NCI-H69 (cell line): ENCODE data around the gene KCNB1.

Source experiments
- DNase-seq: peaks from one replicate; lab custom pipeline; 2025; lab: John Stamatoyannopoulos, UW

KCNB1 gene

DNA sequence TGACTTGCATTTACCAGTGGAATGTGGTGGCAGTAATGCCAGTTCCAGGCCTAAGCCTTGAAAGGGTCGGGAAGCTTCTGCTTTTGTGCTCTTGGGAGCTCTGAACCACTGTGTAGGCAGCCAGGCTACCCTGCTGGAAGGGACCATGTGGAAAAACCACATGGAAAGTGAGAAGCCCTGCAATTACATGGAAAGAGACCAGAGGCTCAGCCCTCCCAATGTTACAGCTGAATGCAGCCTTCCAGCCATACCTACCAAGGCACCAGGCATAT is 14.9 kb upstream of the KCNB1 start:
- DNase-seq = no peak

DNA sequence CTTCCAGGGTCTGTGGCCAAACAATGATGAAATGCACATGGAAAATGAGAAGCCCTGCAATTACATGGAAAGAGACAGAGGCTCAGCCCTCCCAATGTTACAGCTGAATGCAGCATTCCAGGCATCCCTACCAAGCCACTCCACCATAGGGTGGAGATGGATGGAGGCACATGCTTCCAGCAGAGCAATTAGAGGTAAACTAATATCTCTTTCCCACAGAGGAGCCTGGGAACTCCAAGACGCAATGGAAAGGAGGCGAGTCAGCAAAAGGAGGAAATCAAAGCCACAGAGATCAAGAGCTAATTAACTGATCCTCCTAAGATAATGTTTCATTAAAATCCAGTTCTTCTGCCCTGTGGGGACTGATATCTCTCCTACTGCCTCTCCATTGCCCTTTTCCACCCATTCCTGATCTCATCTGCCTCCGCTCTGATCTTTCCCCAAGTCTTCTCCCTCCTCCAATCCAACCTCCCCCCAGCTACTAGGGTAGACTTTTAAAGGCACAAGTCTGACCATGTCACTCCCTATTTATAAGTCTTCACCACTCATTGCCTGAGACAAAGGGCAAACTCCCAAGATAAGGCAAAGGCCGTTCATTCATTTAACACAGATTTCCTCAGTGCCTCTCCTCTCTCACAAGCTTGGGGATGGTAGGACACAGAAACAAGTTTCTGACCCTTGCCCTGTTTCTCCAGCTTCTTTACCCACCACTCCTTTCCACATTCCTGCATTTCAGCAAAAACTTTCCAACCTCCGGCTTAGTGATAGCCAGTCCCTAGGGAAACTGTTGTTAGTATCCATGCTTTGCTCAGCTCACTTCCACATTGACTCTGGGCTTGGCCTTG is 14.3 kb upstream of the KCNB1 start:
- DNase-seq = peak; percentile 47

DNA sequence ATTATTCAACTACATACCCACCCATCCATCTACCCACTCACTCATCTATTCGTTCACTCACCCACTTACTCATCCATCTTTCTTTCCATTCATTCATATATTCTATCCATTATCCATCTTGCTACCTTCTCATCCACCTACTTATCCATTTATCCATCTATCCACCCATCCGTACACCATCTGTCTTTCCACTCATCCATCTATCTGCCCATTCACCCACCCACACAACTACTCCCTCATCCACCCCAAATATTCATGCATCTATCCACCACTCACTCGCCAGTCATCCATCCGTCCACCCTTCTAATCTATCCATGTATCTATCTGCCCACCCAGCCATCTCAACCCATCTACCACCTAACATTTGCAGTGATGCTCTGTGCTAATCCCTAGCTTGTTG is 13.6 kb upstream of the KCNB1 start:
- DNase-seq = no peak

DNA sequence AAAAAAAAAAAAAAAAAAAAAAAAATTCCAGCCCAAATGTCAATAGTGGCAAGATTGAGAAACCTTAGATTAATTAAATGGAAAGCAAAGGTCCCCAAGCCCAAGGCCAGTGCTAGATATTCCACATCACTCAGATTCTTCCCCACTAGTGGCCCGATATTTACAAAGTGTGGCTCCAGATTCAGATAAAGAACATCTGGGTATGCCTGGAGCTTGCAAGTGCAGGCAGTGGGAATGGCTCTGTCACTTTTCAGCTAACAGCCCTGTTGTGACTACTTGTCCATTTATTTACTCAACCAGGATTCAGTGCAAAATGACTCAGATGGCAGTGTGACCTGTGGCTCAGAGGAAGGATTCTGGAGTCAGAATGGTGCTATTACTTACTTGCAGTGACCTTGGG is 8.2 kb upstream of the KCNB1 start:
- DNase-seq = no peak

DNA sequence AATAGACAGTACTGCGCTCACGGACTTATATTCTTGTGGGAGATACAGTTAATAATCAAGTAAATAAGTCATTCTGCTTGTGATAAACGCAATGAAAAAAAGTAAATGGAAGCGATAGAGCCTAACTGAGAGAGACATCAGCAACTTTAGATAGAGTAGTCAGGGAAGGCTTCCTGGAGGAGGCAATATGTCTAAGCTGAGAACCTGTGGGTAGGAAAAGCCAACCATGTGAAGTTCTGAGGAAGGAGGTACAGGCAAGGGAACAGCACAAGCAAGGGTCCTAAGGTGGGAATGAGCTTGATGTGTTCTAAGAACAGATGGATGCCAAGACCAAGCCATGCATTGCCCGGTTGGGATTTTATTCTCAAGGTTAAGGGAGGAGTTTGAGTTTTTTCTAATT is 7.2 kb upstream of the KCNB1 start:
- DNase-seq = no peak

DNA sequence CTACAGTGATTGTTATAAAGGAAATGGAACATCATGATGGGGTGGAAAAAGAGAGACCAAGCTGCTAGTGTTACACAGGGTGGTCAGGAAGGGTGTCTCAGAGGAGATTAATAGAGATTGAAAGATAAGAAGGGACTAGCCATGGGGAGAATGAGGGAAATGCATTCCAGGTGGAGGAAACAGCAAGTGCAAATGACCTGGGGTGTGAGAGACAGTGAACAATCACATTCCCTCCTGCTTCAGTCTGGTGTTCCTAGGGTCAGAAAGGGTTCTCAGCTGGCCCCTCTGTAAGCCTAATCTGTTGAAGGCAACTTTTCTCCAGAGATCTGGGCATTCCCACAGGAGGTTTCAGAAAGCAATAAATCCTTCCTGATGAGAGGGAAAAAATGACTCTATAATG is 3.6 kb upstream of the KCNB1 start:
- DNase-seq = no peak

DNA sequence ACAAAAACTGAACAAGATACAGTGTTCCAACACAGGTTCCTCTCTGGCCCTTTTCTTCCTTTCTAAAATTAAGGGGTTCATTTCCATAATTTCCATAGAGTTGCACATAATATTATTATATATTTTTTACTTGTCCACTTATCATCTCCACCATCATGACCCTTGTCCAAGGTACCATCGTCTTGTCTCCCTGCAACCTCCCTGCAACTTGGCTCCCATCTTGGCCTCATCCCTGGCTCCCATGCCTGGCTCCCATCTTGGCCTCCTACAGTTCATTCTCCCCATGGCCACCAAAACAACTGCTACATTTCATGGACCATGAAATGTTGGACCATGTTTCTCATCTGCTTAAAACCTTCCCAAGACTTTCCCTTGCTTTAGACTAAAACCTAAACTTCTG is 3.1 kb upstream of the KCNB1 start:
- DNase-seq = no peak

DNA sequence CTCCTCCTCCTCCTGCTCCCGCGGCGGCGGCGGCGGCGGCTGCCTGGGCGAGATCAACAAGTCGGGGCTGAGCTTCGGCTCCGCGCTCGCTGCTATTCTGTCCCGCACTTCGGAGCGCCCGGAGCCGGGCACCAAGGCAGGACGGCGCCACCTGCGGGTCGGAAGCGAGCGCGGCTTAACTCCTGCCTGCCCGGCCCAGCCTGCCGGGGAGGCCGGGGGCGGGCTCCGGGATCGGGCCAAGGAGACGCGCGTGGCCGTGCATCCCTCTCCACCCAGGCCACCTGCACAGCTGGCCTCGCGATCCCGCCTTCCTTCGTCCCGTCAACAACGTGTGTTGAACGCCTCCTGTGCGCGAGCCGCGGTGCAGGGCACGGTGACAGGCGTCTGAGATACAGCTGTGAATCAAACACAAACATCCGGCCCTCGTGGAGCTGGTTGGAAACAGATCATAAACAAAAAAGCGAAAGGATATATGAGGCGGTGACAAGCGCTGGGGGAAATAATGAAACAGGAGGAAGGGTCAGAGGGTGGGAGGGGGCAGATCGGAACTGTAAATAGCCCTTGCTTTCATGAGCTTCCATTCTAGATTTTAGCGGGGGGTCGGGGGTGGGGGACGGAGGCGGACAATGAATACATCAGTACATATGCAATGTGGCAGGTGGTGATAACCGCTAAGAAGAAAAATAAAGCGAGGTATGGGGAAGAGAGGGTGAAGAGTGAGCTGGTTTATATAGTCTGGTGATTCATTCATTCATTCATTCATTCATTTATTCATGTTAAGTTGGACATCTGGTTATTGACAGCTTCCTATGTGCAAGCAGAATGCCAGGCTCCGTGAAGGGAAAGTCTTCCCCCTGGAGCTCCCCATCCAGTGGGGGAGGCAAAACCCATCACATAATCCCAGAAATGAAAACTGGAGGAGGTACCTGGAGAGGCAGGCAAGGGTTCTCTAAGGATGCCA is 2.0 kb upstream of the KCNB1 start:
- peak; percentile 83 for DNase-seq

DNA sequence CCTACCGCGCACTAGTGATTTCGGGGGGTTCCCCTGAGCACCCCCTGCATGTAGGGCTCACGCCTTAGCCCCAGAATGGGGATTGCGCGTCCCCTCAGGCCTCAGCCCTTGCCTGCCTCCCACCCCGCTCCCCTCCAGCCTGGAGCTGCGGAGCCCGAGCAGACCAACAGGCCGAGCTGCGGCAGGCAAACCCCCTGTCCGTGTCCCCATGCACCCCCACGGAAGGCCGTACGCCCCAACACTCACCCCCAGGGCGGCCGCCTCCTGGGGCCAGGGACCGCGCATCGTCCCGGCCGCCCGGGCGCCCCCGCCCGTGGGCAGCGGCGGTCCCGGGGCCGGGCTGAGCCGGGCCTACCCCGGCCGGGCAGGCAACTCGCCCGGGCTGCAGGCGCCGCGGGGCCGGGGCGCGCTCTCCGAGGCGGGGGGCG is 1.2 kb upstream of the KCNB1 start:
- DNase-seq = peak; percentile 35

DNA sequence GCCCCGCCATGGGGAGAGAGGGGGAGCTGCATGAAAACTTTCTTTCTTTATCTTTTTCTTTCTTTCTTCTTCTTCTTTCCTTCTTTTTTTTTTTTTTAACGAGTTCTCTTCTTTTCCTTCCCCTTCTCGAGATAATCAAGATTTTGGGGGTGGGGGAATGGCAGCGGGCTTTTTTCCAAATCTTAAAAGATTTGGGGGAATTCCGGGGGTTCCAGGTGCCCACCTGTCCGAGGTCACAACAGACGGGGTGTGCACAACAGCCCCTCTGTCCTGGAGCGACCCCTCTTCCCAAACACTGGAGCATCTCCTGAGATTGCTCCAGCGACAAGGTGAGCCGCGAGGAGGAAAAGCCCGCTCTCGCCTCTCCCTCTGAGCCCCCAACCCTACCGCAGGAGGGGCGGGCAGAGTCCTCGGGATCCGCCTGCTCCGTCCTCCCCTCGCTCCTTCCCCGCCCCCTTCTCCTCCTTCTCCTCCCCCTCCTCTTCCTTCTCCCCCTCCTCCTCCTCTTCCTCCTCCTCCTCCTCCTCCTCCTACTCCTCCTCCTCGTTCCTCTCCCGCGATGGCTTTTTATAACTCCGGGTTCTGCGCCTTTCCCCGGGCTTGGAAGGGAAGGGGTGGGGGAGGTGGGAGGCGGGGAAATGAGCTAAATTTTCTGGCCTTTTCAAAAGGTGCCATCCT is 689 bp upstream of the KCNB1 start:
- DNase-seq = peak; percentile 34

DNA sequence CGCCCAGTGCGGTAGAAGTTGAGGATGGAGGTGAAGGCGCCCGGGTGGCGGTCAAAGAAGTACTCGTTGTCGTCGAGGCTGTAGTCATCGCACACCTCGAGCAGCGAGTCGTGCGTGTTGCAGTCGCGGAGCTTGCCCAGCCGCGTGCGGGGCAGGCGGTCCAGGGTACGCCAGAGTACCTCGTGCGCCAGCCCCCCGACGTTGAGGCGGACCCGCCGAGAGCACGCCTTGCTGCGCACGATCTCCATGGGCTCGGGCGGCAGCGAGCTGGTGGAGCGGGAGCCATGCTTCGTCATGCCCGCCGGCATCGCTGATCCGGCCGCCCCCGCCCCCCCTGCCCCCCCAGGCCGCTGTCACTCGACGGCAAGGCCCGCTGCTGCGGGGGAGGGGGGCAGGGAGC is 295 bp downstream of the KCNB1 start:
- DNase-seq = no peak

DNA sequence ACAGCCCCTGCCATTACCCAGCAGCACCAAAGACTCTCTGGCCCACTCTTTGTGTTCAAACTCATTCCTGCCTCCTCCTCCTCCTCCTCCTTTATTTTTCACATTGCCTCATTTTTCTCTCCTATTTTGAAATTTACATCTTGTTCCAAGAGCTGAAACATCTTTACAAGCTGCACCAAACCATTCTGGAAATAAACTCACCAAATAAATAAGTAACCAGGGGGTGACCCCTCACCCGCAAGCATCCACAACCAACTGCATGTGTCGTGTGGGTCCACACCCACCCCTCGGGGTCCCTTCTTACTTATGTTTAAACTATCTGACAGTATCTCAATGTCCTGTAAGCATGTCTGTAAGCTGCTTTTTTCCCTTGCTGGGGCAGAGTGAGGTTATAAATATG is 1.4 kb downstream of the KCNB1 start:
- DNase-seq = no peak

DNA sequence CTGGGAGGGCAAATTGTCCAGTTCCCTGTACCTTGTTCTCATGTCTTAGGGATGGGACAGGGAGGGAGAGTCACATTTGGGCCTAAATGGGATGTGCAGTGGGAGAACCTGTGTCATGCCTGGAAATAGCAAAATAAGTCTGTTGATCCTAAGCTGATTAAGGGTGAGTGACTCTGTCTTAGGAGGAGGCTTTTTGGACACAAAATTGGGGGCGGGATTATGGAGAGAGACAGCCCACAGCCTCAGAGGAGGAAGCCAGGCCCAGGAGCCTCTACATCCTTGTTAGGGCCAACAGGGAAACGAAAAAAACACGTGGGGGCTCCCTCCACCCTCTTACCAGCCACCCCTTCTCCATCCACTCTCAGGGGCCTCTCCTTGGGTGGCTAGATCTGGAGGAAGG is 2.2 kb downstream of the KCNB1 start:
- peak; percentile 30 for DNase-seq

DNA sequence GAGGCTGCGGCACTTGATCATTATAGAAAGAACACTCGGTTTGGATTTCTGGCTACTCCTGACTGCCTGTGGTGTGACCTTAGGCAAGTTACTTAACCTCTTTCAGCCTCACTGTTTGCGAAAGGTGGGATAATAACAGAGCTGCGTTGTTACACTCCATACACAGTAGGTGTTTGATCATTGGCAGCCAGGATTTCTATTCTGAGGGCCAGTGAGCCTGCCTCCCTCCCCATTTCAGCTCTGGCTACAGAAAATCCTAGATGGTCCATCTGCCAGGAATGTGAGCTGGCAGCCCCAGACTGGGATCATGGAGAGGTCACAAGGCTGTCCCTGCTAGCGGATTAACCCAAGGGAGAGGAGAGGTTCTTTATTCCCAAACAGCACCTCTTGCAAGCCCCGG is 2.7 kb downstream of the KCNB1 start:
- DNase-seq = peak; percentile 90

DNA sequence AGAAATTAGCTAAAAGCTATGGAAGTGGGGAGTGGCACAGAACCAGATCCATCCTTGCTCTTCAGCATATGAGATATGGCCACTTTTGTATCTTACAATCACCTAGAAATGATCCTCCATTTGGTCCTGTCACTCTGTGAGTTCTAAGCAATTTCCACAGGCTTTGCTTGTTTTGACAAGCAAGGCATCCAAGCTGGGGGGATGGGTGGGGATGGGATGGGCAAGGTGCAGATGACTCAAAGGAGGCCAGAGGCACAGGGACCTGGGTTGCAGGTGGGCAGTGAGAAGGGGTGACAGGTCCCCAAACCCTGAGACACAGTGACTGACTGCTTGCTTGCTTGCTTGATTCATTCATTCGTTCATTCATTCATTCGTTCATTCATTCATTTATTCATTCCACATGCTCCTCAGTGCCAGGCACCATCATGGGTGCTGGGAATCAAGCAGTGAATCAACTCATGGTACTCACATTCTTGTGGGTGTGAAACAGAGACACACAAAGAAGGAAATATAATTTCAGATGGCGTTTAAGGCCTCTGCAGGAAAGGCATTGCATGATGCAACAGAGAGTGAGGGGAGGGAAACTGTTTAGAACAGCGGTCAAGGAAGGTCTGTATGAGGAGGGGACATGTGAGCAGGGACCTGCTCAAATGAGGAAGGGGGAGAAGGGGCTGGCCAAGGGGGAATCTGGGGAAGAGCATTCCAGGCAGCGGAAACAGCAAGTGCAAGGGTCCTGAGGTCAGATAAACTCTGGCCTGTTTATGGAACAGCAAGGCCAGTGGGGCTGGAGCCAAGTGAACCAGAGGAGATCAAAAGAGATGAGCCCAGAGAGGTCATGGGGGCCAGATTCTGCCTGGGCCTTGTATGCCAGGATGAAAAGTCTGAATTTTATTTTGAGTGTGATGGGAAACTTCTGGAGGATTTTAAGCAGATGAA is 3.4 kb downstream of the KCNB1 start:
- DNase-seq = peak; percentile 9

DNA sequence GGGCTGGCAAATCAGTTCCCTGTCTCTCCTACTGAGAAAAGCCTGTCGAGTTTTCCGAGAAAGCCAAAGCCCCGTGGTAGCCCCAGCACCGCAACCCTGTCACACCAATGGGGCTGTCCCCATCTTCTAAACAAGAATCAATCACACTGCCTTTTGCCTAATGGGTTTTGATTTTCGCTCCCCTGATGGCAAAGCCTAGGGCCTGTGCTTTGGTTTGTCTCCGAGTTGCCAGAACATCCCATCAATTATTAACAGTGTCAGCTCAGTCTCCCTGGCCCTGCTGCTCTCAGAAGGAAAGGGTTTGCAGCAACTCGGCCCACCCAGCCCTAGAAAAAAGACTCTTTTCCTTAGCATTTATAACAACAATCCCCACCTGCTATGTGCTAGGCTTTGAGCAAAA is 4.2 kb downstream of the KCNB1 start:
- no peak for DNase-seq

DNA sequence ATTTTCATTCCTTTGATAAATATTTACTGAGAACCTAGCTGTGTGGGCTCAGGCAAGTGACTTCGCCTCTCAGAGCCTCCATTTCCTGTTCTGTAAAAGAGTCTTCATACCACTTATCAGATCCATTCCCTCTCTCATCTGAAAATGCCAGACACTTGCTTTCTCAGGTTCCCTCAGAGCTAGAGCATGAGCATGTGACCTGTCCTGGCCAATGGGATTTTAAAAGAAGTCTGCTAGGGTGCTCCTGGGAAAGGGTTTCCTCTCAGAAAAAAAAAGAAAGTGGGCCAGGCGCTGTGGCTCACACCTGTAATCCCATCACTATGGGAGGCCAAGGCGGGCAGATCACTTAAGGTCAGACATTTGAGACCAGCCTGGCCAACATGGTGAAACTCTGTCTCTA is 5.3 kb downstream of the KCNB1 start:
- DNase-seq = peak; percentile 6

DNA sequence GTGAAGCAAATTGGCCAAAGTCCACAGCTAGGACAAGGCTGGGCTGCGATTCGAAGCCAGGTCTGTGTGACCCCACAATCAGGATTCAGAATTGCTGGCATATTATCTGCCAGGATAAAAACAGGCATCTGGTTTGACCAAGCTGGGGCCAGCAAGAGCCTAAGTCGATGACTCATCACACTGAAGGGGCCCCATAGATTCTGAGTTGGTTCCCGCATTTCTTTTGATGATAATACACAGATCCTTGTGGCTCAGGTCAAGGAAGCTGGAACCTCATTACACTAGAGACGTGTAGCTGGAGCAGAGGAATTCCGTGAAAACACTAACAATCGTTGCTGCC is 6.5 kb downstream of the KCNB1 start:
- no peak for DNase-seq

DNA sequence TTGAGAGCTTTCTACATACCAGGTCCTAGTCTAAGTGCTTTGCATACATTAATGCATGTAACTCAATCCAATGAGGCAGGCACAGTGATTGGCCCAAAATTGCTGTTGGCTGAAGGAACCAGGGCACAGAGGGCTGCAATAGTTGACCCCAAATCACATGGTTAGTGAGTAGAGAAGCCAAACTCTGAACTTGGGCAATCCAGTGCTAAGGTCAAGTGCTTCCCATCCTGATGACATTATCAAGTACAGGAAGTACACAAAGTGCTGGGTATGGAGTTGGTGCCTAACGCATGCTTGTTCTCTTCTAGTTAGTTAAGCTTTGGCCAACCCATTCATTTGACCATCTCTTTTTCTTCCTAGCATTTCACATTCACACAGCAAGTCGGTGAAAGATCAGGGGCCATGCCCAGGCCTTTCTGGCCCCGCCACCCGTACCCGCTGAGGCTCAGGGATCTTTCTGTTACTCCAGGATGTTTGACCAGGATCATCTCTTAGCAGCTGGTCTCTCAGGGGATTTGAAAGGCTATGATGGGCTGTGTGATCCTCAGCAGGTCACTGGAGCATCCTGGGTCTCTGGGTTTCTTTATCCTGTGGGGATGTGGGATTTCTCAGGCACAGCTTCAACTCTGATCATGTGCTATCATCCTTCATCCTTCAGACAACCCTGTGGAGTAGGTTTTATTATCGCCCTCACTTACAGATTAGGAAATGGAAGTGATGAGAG is 7.0 kb downstream of the KCNB1 start:
- DNase-seq = no peak

DNA sequence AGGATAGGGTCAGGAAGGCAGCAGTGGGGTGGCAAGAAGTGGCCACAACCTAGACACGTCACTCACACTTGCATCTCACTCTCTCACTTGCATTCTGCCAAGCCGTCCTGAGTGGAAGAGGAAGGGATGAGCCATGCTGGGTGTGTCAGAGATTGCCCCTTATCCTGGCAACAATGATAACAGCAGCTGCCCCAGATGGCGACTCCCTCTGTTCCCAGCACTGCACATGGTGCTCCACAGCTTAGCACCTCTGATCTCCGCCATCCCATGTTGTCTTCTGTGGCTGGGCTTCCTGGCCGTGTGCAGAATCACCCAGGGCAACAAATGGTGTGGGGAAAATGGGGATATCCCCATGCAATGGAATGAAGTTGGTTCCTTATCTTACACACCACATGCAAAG is 11.1 kb downstream of the KCNB1 start:
- no peak for DNase-seq

DNA sequence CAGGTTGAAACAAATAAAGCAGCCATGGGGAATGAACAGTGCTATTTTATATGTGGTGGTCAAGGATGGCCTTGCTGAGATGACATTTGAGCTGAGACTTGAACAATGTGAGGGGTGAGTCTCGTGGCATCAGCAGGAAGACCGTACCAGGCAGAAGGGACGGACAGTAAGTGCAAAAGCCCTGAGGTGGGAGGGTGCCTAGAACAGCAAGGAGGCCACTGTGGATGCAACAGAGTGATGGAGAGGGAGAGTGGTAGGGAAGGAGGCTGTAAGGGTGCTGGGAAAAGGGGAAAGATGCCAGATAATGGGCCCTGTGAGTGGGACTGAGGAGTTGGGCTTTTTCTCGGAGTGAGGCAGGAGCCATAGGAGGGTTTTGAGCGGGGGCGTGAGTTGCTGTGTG is 11.5 kb downstream of the KCNB1 start:
- peak; percentile 49 for DNase-seq
